Neural progenitor cell (in vitro differentiated cells): ENCODE data around the gene NKX6-1.

Experiments
- EZH2phosphoT487 ChIP-seq: fragments of 200-600 bp; sonication (generic); IDR thresholded peaks from 2 replicates; pipeline ENCODE4 v1.6.1; 2017; ENCODE audit warnings: antibody characterized with exemption
- TF ChIP-seq, protein P1 (sequence below): fragments of 200-600 bp; sonication (generic); IDR thresholded peaks from 2 replicates; pipeline ENCODE4 v1.5.1; 2017; ENCODE audit warnings: antibody characterized with exemption, mild to moderate bottlenecking

DNA sequence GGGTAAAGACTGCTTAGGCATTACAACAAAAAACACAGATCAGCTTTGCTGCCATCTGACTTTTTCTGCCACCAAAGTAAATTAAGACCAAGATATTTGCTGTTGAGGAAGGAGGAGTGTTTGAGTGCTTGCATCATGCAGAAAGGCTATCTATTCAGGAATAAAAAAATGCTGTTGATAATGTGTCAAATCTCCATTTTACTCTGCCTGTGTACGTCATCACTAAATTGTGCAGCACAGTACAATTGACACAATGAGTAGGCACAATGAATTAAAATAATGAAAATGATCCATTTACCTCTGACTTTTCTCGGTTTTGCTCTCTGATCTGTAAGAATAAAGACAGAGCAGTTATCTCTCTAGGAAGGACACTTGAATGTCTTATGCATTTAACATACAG is 56.3 kb downstream of the NKX6-1 start:
- TF ChIP-seq, protein P1, sequence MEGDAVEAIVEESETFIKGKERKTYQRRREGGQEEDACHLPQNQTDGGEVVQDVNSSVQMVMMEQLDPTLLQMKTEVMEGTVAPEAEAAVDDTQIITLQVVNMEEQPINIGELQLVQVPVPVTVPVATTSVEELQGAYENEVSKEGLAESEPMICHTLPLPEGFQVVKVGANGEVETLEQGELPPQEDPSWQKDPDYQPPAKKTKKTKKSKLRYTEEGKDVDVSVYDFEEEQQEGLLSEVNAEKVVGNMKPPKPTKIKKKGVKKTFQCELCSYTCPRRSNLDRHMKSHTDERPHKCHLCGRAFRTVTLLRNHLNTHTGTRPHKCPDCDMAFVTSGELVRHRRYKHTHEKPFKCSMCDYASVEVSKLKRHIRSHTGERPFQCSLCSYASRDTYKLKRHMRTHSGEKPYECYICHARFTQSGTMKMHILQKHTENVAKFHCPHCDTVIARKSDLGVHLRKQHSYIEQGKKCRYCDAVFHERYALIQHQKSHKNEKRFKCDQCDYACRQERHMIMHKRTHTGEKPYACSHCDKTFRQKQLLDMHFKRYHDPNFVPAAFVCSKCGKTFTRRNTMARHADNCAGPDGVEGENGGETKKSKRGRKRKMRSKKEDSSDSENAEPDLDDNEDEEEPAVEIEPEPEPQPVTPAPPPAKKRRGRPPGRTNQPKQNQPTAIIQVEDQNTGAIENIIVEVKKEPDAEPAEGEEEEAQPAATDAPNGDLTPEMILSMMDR = no peak
- no peak for TF ChIP-seq EZH2phosphoT487
